K562 treated with DMSO at 1 percent for 48 hours (cell line): ENCODE results near the gene NMBR. TPM values are rescaled to one million over a fixed set of nuclear protein-coding genes. Genes with fewer than 3 reads are reported as not detected.

ENCODE experiments used
- total RNA-seq: library from RNA; unstranded; fragments of 300-600 nt; gene quantifications from 2 replicates; pipeline ENCODE4 v1.2.3, GENCODE V29; 2022; ENCODE audit warnings: low replicate concordance; ENCODE audit errors: extremely low read depth

The NMBR gene
- total RNA-seq, result not detected in 2 replicates

GRCh38 chr6:142146828-142147662 lies at the start of gene NMBR, which contains the start of gene VTA1:
TSS of gene NMBR (minus strand) at chr6:142147122. CDS start at chr6:142088658, 58,464 bp downstream.
TSS of gene VTA1 (plus strand) at chr6:142147263. CDS start at chr6:142147288, 25 bp downstream.

GRCh38 chr6:142132625-142133024 lies 14.3 kb downstream of the NMBR start, which contains the start of gene GJE1:
TSS of gene GJE1 (plus strand) at chr6:142132925. CDS start at chr6:142133159, 234 bp downstream.

Other genes with a start within 250 kb of the NMBR start
- not detected in 2 replicates for gene GJE1, start 14.2 kb downstream of the NMBR start, total RNA-seq
- gene VTA1, start 141 bp upstream of the NMBR start, total RNA-seq, result not detected in 2 replicates
- gene ADGRG6, start 154.9 kb upstream of the NMBR start, total RNA-seq, result not detected in 2 replicates